ENCODE results near the gene GLRX5.
"Not testable (repeated sequence)": the region's sequence is repeated elsewhere in the genome, so short reads cannot be mapped to it uniquely, and the experiment has no call there.

Gene GLRX5

GRCh38 chr14:95562892-95563685 lies 28.2 kb downstream of the GLRX5 start:
- no peak for DNase-seq

DNA sequence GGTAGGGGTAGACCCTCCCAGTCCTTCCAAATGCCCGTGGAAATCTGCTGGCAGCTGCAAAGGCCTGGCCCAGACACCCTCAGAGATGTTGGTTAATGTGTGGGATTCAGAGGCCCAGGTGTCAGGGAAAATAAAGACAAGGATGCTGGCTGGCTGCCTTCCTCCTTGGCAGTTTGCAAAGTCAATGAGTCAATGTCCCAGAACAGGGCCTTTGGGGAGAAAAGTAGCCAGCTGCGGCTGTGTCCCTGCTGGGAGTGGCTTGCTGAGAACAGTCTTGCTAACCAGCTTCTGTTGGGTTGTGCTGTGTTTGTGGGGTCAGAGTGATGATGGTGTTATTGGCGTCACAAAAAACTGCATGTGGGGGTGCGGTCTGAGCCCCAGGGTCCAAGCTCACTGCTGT lies 29.2 kb downstream of the GLRX5 start:
- no peak for DNase-seq

DNA sequence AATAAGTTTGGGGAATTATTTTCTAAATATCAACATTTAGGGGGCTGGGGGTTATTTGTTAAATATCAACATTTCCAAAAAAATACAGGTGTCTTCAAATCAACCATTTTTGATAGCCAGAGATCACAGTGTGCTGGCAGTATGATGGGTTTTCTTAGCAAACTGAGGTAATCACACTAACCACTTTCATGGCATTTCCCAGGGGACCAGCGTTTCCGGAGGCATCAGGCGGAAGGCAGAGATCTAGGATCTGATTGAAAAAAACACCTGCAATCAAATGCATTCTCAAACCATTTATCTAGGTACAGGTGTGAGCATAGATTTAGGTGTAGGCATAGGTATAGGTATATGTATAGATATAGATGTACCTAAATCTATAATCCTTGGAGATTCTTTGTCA lies 34.6 kb downstream of the GLRX5 start:
- DNase-seq = no peak

DNA sequence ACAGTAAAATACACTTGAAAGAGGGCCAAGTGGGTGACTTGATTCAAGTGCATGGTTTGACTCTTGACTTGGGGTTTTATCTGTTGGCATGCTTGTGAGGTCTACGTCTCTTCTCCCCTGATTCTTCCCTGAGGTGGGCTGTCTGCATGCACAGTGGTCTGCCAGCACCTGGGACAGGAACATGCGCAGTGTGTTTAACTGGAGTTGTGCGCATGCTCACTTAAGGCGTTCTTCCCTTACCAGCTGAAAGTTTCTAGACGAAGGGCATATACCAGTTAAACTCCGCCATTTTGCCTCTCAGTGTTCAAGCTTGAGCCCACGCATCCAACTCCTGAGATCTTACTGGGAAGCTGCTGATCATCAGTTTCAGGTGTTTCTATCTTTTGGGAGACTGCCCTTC lies 38.5 kb downstream of the GLRX5 start:
- DNase-seq = no peak

DNA sequence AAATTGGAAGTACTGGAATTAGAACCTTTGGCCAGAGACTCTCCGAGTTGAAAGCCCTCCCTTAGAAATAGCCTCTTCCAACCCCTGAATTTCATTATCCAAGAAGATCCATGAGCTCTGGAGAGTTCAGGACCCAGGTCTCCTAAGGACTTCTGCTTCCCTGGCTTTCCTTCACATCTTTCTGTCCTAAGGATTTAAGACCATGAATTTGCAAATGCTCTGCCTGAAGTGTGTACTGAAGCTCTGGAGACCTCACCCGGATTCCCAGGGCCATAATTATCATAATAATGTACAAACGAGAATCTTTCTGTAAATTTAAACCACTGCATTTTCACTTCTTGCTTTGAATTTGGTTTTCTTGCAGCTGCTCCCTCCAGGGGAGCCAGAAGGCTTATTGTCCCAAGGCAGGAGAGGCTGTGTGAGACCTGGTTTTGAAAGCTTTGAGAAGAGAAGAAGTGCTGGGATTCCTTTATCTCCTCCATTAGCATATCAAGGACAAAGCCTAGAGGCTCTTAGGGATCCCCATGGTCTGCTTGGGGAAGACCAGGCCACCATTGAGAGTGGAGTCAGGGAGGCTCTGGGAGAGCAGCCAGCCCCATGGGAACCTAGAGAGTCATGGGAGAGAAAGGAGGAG lies 41.1 kb downstream of the GLRX5 start:
- DNase-seq = no peak

- DNase-seq = no peak
These were observed 42.4 kb downstream of the GLRX5 start for GRCh38 chr14:95577067-95577800.

- DNase-seq = no peak
These were observed 43.0 kb downstream of the GLRX5 start for GRCh38 chr14:95577870-95578269.

- DNase-seq = not testable (repeated sequence)
These were observed 49.2 kb downstream of the GLRX5 start for GRCh38 chr14:95583836-95584617.

DNA sequence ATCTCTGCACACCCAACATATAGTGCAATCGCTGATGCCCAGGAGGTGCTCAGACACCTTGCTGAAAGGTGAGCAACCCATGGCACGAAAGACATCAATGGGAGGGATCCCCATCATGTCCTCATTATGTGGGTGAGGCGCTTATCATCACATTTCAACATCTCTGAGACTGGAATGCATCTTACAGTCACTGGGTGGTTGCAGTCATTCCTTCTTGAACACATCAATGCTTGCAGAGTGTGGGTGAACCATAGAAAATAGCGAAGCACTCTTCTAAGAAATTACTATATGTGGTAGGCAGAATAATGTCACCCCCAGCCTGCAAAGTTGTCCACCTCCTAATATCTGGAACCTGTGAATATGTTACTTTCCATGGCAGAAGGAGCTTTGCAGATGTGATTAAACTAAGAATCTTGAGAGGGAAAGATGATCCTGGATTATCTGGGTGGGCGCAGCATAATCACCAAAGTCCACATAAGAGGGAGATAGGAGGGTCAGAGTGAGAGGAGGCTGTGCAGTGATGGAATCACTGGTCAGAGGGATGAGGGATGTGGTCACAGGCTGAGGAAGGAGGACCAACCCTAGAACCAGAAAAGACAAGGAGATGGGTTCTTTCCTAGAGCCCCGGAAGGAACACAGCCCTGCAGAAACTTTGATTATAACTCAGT lies 51.2 kb downstream of the GLRX5 start:
- no peak for DNase-seq

GRCh38 chr14:95591182-95591581 lies 56.3 kb downstream of the GLRX5 start:
- not testable (repeated sequence) for DNase-seq

Measured in activated CD4-positive, alpha-beta T cell treated with anti-CD3 and anti-CD28 coated beads, Interleukin-2, amount 50 U/mL, for 16 hours (primary cell).